HEK293T (cell line): ENCODE results near the gene FSTL4.
A peak's percentile ranks its signal among the peaks of the same experiment; 100 is the strongest.

ENCODE experiments used
- CTCF ChIA-PET: fragments of 350-600 bp; formaldehyde crosslinking; extraction: SDS; loops from one replicate; lab custom pipeline; 2021; ENCODE audit warnings: antibody characterized with exemption, inconsistent platforms; lab: Yijun Ruan, JAX
- POLR2A ChIA-PET: fragments of 350-600 bp; formaldehyde crosslinking; extraction: SDS; loops from one replicate; lab custom pipeline; 2020; ENCODE audit warnings: antibody characterized with exemption, inconsistent platforms; lab: Yijun Ruan, JAX
- DNase-seq: peaks from one replicate; pipeline ENCODE4 v3.0.0; 2012; ENCODE audit warnings: mixed read lengths; ENCODE audit errors: extremely low spot score
- ARNT ChIP-seq: fragments of 450-650 bp; IDR thresholded peaks from 2 replicates; pipeline ENCODE4 v1.6.1; 2017; ENCODE audit warnings: mild to moderate bottlenecking
- BHLHE40 ChIP-seq: fragments of 450-650 bp; IDR thresholded peaks from 2 replicates; pipeline ENCODE4 v1.6.1; 2016; ENCODE audit warnings: mild to moderate bottlenecking, moderate library complexity, borderline replicate concordance
- CTBP1 ChIP-seq: fragments of 450-650 bp; IDR thresholded peaks from 2 replicates; pipeline ENCODE4 v1.6.1; 2016; ENCODE audit warnings: borderline replicate concordance
- ELF4 ChIP-seq: fragments of 450-650 bp; IDR thresholded peaks from 2 replicates; pipeline ENCODE4 v1.6.1; 2017; ENCODE audit warnings: antibody characterized with exemption
- FOXA1 ChIP-seq: fragments of 450-650 bp; IDR thresholded peaks from 2 replicates; pipeline ENCODE4 v1.6.1; 2016; ENCODE audit warnings: mild to moderate bottlenecking
- FOXK2 ChIP-seq: fragments of 450-650 bp; IDR thresholded peaks from 2 replicates; pipeline ENCODE4 v1.6.1; 2016; ENCODE audit warnings: mild to moderate bottlenecking
- FOXM1 ChIP-seq: fragments of 450-650 bp; IDR thresholded peaks from 2 replicates; pipeline ENCODE4 v1.6.1; 2017; ENCODE audit warnings: mild to moderate bottlenecking, borderline replicate concordance
- HDGF ChIP-seq: fragments of 450-650 bp; IDR thresholded peaks from 2 replicates; pipeline ENCODE4 v1.6.1; 2017; ENCODE audit warnings: antibody characterized with exemption, borderline replicate concordance
- L3MBTL2 ChIP-seq: fragments of 450-650 bp; conservative IDR thresholded peaks from 2 replicates; pipeline ENCODE4 v1.6.1; 2016; ENCODE audit warnings: mild to moderate bottlenecking
- LEF1 ChIP-seq: fragments of 450-650 bp; IDR thresholded peaks from 2 replicates; pipeline ENCODE4 v1.6.1; 2017; ENCODE audit warnings: mild to moderate bottlenecking, borderline replicate concordance
- NFRKB ChIP-seq: fragments of 450-650 bp; IDR thresholded peaks from 2 replicates; pipeline ENCODE4 v1.6.1; 2016; ENCODE audit warnings: mild to moderate bottlenecking, moderate library complexity
- SP1 ChIP-seq: fragments of 450-650 bp; IDR thresholded peaks from 2 replicates; pipeline ENCODE4 v1.6.1; 2017
- SUZ12 ChIP-seq: fragments of 450-650 bp; IDR thresholded peaks from 2 replicates; pipeline ENCODE4 v1.6.1; 2016; ENCODE audit warnings: mild to moderate bottlenecking
- TARDBP ChIP-seq: fragments of 450-650 bp; IDR thresholded peaks from 2 replicates; pipeline ENCODE4 v1.6.1; 2016
- ZNF384 ChIP-seq: fragments of 450-650 bp; IDR thresholded peaks from 2 replicates; pipeline ENCODE4 v1.6.1; 2016
- TF ChIP-seq, protein P1 (sequence below): fragments of 450-650 bp; IDR thresholded peaks from 2 replicates; pipeline ENCODE4 v1.6.1; 2016

FSTL4 gene

GRCh38 chr5:133564921-133565565 lies 47.3 kb downstream of the FSTL4 start:
- TF ChIP-seq NFRKB: no peak
- TF ChIP-seq HDGF: no peak
- TF ChIP-seq FOXM1: no peak
- TF ChIP-seq SP1: no peak
- TF ChIP-seq, protein P1, sequence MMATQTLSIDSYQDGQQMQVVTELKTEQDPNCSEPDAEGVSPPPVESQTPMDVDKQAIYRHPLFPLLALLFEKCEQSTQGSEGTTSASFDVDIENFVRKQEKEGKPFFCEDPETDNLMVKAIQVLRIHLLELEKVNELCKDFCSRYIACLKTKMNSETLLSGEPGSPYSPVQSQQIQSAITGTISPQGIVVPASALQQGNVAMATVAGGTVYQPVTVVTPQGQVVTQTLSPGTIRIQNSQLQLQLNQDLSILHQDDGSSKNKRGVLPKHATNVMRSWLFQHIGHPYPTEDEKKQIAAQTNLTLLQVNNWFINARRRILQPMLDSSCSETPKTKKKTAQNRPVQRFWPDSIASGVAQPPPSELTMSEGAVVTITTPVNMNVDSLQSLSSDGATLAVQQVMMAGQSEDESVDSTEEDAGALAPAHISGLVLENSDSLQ: no peak
- TF ChIP-seq TARDBP: no peak
- no peak for TF ChIP-seq ELF4
- TF ChIP-seq L3MBTL2: no peak
- no peak for TF ChIP-seq FOXA1
- no peak for TF ChIP-seq CTBP1
- no peak for TF ChIP-seq LEF1
- no peak for TF ChIP-seq FOXK2
- no peak for TF ChIP-seq BHLHE40
- TF ChIP-seq SUZ12: no peak
- no peak for TF ChIP-seq ARNT
- no peak for TF ChIP-seq ZNF384
- no peak for DNase-seq
- POLR2A ChIA-PET: no interaction called here
- CTCF ChIA-PET: no interaction called here

- DNase-seq: no peak
- ChIA-PET CTCF (interaction anchor here (0.7 kb wide), 2 partner anchors 16 to 320 kb away, joined by 3 read pairs; no protein-coding TSS in a partner anchor), POLR2A (no interaction called here)
- TF ChIP-seq L3MBTL2 (no peak), NFRKB (no peak), SP1 (no peak), FOXM1 (no peak), SUZ12 (no peak)
Observed at GRCh38 chr5:133562554-133562953, 49.8 kb downstream of the FSTL4 start.

DNA sequence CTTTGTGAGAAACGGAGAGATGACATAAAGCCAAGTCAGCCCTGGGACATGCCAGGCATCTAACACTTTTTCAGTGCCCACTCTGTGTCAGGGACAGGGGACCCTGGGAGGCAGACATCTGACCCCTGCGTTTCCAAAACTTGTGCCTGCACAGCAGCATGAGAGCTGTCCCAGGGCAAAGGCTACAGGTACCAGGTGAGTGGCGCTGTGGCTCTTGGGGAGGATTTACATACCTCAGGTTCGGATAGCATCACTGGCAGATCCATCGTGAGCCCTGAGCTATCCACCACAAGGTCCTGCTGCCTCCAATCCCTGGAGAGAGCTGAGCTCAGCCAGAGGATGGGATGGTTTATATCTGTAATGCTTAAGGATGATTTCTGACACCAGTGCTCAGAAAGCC lies 52.4 kb downstream of the FSTL4 start:
- DNase-seq: no peak
- ChIA-PET CTCF (no interaction called here), POLR2A (no interaction called here)
- TF ChIP-seq L3MBTL2 (no peak), HDGF (no peak), NFRKB (no peak), BHLHE40 (no peak), FOXA1 (no peak), TARDBP (no peak), SUZ12 (no peak), FOXK2 (no peak), LEF1 (no peak), CTBP1 (no peak), ZNF384 (no peak), ARNT (no peak), ELF4 (no peak), SP1 (no peak), FOXM1 (no peak)
- TF ChIP-seq, protein P1: no peak

DNA sequence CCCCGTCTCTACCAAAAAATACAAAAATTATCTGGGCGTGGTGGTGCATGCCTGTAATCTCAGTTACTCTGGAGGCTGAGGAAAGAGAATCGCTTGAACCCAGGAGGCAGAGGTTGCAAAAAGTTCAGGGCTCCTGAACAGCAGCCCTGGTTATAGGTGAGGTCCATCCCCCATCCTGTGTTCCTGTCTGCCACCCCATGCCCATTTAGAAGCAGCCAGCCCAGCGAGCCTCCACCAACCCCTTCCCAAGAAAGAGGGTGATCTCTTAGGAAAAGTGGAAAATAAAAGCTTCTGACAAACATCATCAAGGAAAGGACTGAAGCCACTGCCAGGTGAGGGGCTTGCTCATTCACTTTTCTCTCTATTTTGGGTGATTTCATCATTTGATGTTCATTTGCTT lies 55.8 kb downstream of the FSTL4 start:
- no peak for DNase-seq
- ChIA-PET CTCF (no interaction called here), POLR2A (no interaction called here)
- TF ChIP-seq NFRKB (no peak), FOXM1 (no peak)
- TF ChIP-seq, protein P1: no peak

- DNase-seq: no peak
- ChIA-PET CTCF (interaction anchor here (0.8 kb wide), 1 partner anchor 53 kb away, joined by 3 read pairs; no protein-coding TSS in a partner anchor), POLR2A (no interaction called here)
- TF ChIP-seq FOXK2 (no peak), LEF1 (no peak), SUZ12 (no peak), FOXM1 (no peak), CTBP1 (no peak), ELF4 (no peak), L3MBTL2 (no peak), TARDBP (no peak), HDGF (no peak), ARNT (no peak), ZNF384 (no peak), SP1 (no peak), NFRKB (no peak)
- TF ChIP-seq, protein P1: no peak
Observed at GRCh38 chr5:133554279-133554678, 58.1 kb downstream of the FSTL4 start.

DNA sequence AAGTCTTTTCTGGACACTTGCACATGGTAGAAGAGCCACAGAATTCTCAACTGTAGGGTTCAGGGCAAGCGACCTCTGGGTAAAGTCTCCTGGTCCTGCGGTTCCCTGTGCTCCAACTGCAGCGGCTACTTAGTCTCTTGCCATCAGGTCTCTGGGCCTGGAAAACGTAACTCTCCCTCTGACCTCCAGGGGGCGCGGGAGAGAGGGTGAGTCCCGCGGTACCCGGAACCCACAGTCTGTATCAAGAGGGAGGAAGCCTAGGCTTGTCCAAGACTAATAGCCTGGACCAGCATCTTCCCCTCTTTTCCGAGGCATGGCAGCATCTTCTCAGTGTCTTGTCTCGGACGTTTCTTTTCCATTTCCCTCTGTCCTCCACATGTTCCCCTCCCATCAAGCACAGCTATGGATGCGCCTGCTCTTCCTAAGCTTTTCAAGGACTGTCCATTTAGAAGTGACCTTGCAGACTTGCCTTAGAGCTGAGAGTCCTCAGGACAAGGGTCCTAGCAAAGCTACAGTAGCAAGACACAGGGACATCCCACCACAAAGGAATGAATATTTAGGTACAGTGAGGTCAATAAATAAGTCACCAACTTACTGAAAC lies 59.3 kb downstream of the FSTL4 start:
- ChIA-PET CTCF (interaction anchor here (0.8 to 1.0 kb wide), 2 partner anchors 129 to 317 kb away, joined by 3 to 4 read pairs; no protein-coding TSS in a partner anchor), POLR2A (no interaction called here)
- peak; percentile 77 for DNase-seq
- TF ChIP-seq ZNF384: no peak
- TF ChIP-seq CTBP1: no peak
- no peak for TF ChIP-seq FOXM1
- no peak for TF ChIP-seq SP1
- no peak for TF ChIP-seq ARNT
- TF ChIP-seq, protein P1: no peak
- TF ChIP-seq SUZ12: no peak
- TF ChIP-seq BHLHE40: no peak
- no peak for TF ChIP-seq L3MBTL2
- no peak for TF ChIP-seq FOXA1
- no peak for TF ChIP-seq HDGF
- no peak for TF ChIP-seq NFRKB
- no peak for TF ChIP-seq LEF1
- no peak for TF ChIP-seq TARDBP
